SK-N-MC (cell line): ENCODE results near the gene NBPF1.
"Not testable (repeated sequence)": the region's sequence is repeated elsewhere in the genome, so short reads cannot be mapped to it uniquely, and the experiment has no call there.

ENCODE experiments used
- DNase-seq: peaks from one replicate; pipeline ENCODE4 v3.0.0-alpha.2; 2011; ENCODE audit warnings: low read depth, low spot score
- H3K27ac ChIP-seq: fragments of 200-600 bp; sonication (generic); 2 replicates; pipeline ENCODE4 v1.5.1; 2016; ENCODE audit warnings: mixed run types
- H3K36me3 ChIP-seq: fragments of 200-600 bp; sonication (generic); 2 replicates; pipeline ENCODE4 v1.6.1; 2017; ENCODE audit warnings: antibody characterized with exemption, low read length, mixed read lengths; ENCODE audit not compliant: insufficient read depth
- H3K4me3 ChIP-seq: fragments of 200-600 bp; sonication (generic); 2 replicates; pipeline ENCODE4 v1.5.1; 2016
- H3K9ac ChIP-seq: fragments of 200-600 bp; sonication (generic); 2 replicates; pipeline ENCODE4 v1.8.0; 2017; ENCODE audit warnings: mixed run types, mixed read lengths; ENCODE audit not compliant: insufficient read length
- H3K9me3 ChIP-seq: fragments of 200-600 bp; sonication (generic); 2 replicates; pipeline ENCODE4 v1.6.1; 2017; ENCODE audit warnings: low read depth, mild to moderate bottlenecking, antibody characterized with exemption, low read length, moderate library complexity, mixed read lengths

The NBPF1 gene

GRCh38 chr1:16599326-16599725 lies 14.0 kb downstream of the NBPF1 start:
- H3K4me3 ChIP-seq, H3K27ac ChIP-seq, H3K36me3 ChIP-seq, H3K9ac ChIP-seq, H3K9me3 ChIP-seq, DNase-seq: not testable (repeated sequence)

DNA sequence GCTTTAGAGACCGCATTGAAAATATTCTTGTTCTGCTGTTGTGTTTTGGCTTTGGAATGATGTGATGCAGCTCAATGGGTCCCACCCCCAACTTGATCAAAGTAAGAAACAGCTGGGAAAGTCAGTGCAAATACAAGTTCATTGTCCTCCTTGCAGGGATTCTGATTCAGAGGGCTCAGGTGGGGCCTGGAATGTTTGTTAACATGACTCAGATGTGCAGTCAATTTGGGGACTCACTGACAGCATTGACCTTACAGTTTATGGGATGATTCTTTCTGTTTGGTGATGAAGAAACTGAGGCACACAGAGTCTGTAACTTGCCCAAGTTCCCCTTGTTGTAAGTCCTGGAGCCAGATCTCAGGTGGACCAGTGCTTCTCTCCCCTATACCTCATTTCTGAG lies 18.1 kb downstream of the NBPF1 start:
- H3K9ac ChIP-seq, H3K9me3 ChIP-seq, H3K27ac ChIP-seq, DNase-seq, H3K4me3 ChIP-seq, H3K36me3 ChIP-seq: not testable (repeated sequence)

GRCh38 chr1:16591845-16592244 lies 21.5 kb downstream of the NBPF1 start:
- not testable (repeated sequence) for DNase-seq, H3K9ac ChIP-seq, H3K27ac ChIP-seq, H3K36me3 ChIP-seq, H3K9me3 ChIP-seq, H3K4me3 ChIP-seq

DNA sequence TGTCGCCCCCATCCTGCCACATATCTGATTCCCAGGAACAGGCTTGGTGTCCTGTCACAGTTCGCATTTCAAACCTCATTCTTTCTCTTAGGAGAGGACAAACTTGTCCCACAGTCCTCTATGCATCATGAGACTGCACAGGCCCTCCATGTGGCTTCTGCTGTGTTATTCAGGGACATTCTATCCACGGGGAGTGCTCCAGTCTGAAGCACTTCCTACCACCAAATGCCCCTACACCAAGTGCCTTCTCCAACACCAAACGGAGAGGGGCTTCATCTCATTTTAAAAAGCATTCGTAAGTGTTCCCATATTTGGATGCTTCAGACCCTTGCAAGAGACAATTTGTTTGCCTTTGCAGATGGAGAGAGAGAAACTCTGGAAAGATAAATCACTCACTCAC lies 25.3 kb downstream of the NBPF1 start:
- H3K4me3 ChIP-seq, DNase-seq, H3K9ac ChIP-seq: not testable (repeated sequence)

GRCh38 chr1:16587639-16588038 lies 25.7 kb downstream of the NBPF1 start:
- DNase-seq, H3K9ac ChIP-seq, H3K27ac ChIP-seq, H3K36me3 ChIP-seq, H3K9me3 ChIP-seq, H3K4me3 ChIP-seq: not testable (repeated sequence)

More for the DNA sequence above, 25.3 kb downstream of the NBPF1 start:
- not testable (repeated sequence) for H3K36me3 ChIP-seq, H3K9me3 ChIP-seq, H3K27ac ChIP-seq

GRCh38 chr1:16565324-16565723 lies 48.0 kb downstream of the NBPF1 start:
- not testable (repeated sequence) for H3K36me3 ChIP-seq, DNase-seq

DNA sequence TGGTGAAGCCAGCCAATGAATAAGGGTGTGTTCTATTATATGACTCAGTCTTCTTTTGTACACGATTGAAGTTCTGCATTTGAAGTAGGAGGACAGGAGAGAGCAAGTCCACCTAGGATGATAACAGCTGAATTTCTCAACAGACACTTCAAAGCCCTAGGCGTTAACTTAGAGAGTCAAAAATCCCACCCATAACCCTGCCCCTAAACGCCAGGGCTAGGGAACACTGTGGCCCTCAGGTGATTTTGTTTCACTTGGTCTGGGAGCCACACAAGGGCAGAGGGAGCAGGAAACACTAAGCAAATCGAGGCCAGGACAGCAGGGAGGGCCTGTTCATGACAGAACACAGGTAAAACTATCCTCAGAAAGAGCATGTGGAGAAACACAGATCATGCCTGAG lies 52.3 kb downstream of the NBPF1 start:
- H3K9me3 ChIP-seq, H3K36me3 ChIP-seq, DNase-seq, H3K4me3 ChIP-seq, H3K27ac ChIP-seq, H3K9ac ChIP-seq: not testable (repeated sequence)

More at GRCh38 chr1:16565324-16565723, 48.0 kb downstream of the NBPF1 start:
- H3K9me3 ChIP-seq, H3K4me3 ChIP-seq, H3K27ac ChIP-seq, H3K9ac ChIP-seq: not testable (repeated sequence)

DNA sequence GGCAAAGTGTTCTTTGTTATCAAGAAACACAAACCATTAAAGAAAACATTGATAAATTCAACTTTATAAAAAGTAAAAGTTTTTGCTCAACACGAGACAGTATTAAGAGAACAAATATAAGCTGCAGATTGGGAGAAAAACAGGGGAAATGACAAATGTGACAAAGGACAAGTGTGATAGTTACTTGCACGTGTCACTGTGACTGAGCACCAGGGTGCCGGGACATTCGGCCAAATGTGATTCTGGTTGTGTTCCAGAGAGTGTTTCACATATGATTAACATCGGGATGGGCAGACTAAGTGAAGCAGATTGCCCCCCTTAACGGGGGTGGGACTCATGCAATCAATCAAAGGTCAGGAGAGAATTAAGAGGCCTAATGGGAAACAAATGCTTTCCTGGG lies 52.9 kb downstream of the NBPF1 start:
- not testable (repeated sequence) for H3K27ac ChIP-seq, H3K36me3 ChIP-seq, H3K9ac ChIP-seq, DNase-seq, H3K9me3 ChIP-seq, H3K4me3 ChIP-seq

DNA sequence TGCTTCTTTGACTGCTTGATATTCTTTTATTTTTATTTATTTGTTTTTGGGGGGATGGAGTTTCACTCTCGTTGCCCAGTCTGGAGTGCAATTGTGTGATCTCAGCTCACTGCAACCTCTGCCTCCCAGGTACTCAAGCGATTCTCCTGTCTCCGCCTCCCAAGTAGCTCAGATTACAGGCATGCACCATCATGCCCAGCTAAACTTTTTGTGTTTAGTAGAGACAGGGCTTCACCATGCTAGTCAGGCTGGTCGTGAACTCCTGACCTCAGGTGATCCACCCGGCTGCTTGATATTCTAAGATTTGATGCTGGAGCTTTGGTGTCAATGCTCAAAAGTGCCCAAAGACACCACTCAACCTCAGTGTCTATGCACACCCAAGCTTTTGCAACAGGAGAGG lies 53.7 kb downstream of the NBPF1 start:
- H3K4me3 ChIP-seq, DNase-seq, H3K9ac ChIP-seq, H3K9me3 ChIP-seq, H3K27ac ChIP-seq, H3K36me3 ChIP-seq: not testable (repeated sequence)

DNA sequence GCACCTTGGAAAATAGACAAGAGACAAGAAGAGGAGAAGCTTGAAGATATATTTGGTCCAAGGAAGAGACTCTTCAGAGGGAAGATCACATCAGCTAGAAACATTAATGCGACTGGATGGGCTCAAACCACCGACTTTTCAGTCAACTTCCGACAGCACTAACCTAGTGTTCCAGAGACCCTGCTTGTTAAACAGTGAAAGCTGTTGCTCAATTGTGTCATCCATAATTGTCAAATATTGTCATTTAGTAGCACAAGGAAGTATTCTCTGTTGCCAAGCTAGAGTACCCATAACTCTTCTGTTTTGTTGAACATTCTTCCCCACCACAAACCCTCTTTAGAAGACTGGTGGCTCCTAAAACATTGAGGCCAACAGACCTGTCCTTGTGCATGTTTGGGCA lies 56.3 kb downstream of the NBPF1 start:
- not testable (repeated sequence) for H3K4me3 ChIP-seq, H3K9ac ChIP-seq, H3K27ac ChIP-seq, H3K9me3 ChIP-seq, H3K36me3 ChIP-seq, DNase-seq

DNA sequence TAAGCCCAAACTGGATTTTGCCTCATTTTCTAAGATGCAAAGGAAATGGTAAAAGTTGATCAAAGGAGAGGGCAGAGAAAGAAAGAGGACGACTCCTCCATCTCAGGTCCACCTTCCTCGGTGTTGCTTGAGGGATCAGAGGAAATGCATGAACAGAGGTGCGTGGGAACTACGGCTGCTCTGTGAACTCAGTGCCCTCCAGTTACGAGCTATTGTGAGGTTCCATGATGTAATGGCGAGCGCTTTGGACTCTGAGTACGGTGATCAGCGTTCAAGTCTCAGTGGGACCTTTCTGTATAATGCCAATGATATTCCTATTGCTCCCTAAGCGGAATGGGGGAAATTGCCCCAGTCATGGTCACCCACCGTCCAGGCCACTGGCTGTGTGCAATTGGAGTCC lies 60.1 kb downstream of the NBPF1 start:
- not testable (repeated sequence) for H3K36me3 ChIP-seq, H3K4me3 ChIP-seq, H3K27ac ChIP-seq, DNase-seq, H3K9ac ChIP-seq, H3K9me3 ChIP-seq

GRCh38 chr1:16550212-16550918 lies 63.0 kb downstream of the NBPF1 start:
- DNase-seq, H3K9me3 ChIP-seq, H3K4me3 ChIP-seq, H3K36me3 ChIP-seq, H3K27ac ChIP-seq, H3K9ac ChIP-seq: not testable (repeated sequence)

- not testable (repeated sequence) for H3K9me3 ChIP-seq, DNase-seq, H3K9ac ChIP-seq, H3K4me3 ChIP-seq, H3K36me3 ChIP-seq, H3K27ac ChIP-seq
Measured at GRCh38 chr1:16549545-16549944, 63.8 kb downstream of the NBPF1 start.

- DNase-seq, H3K4me3 ChIP-seq, H3K9ac ChIP-seq, H3K27ac ChIP-seq, H3K9me3 ChIP-seq, H3K36me3 ChIP-seq: not testable (repeated sequence)
Measured at GRCh38 chr1:16547502-16548241, 65.7 kb downstream of the NBPF1 start.

GRCh38 chr1:16545682-16546095 lies 67.7 kb downstream of the NBPF1 start:
- H3K4me3 ChIP-seq = 0 out of 2 replicates have a peak overlapping the region, but pooled peaks have one; percentile 40
- DNase-seq = peak; percentile 63
- H3K9ac ChIP-seq, H3K9me3 ChIP-seq, H3K36me3 ChIP-seq, H3K27ac ChIP-seq: not testable (repeated sequence)
